Neural cell (in vitro differentiated cells): Measurements from ENCODE around the gene NDOR1.

Experiments used
- EZH2 ChIP-seq: fragments of 200-600, 300-800 bp; shearing (Covaris generic), sonication (generic); IDR thresholded peaks from 2 replicates; pipeline ENCODE4 v1.6.1; 2014; ENCODE audit warnings: antibody characterized with exemption, low read length, borderline replicate concordance, mild to moderate bottlenecking; ENCODE audit not compliant: insufficient read depth, poor library complexity, severe bottlenecking
- POLR2AphosphoS5 ChIP-seq: IDR thresholded peaks from 2 replicates; pipeline ENCODE4 v1.6.1; 2012
- TAF1 ChIP-seq: IDR thresholded peaks from 2 replicates; pipeline ENCODE4 v1.6.1; 2012; ENCODE audit warnings: low read depth
- TF ChIP-seq, protein P1 (sequence below): fragments of 450-650 bp; IDR thresholded peaks from 2 replicates; pipeline ENCODE4 v1.5.1; 2014; ENCODE audit warnings: antibody characterized with exemption, mild to moderate bottlenecking, moderate library complexity; ENCODE audit not compliant: poor library complexity, severe bottlenecking

DNA sequence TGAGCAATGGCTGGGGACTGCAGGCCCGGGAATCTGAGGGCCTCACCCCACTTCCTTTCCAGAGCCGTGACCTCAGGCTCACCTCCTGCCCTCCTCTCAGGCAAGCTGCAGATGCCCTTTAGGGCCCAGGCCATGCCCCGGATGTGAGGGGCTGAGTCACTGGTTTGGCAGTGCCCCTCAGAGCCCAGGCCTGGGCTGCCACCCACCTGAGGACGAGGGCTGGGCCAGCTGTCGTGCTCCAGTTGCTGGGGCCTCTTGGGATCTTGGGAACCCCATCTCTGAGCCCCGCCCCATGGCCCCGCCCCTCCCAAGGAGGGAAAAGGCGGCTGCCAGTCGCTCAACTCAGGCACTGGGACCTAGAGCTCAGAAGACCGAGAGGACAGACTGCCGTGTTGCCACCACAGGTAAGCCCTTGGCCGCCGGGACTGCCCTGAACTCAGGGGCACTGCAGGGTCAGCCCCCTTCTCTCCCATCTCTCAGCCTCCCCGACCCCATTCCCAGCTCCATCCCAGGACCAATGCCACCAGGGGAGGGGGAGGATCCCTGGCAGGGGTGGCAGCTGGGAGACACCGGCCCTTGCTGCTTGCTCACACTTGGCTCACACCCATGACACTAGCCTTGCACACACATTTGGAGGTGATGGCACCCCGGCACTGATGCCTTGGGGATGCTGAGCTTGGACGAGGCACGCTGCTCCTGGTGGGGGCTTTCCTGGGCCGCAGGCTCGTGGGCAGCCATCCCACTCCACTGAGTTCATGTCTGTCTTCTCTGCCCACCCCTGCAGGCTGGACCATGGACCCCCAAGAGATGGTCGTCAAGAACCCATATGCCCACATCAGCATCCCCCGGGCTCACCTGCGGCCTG lies 19.6 kb downstream of the NDOR1 start, which contains the start of gene CYSRT1:
- TF ChIP-seq EZH2 (no peak), TAF1 (no peak), POLR2AphosphoS5 (no peak)
- TF ChIP-seq, protein P1, sequence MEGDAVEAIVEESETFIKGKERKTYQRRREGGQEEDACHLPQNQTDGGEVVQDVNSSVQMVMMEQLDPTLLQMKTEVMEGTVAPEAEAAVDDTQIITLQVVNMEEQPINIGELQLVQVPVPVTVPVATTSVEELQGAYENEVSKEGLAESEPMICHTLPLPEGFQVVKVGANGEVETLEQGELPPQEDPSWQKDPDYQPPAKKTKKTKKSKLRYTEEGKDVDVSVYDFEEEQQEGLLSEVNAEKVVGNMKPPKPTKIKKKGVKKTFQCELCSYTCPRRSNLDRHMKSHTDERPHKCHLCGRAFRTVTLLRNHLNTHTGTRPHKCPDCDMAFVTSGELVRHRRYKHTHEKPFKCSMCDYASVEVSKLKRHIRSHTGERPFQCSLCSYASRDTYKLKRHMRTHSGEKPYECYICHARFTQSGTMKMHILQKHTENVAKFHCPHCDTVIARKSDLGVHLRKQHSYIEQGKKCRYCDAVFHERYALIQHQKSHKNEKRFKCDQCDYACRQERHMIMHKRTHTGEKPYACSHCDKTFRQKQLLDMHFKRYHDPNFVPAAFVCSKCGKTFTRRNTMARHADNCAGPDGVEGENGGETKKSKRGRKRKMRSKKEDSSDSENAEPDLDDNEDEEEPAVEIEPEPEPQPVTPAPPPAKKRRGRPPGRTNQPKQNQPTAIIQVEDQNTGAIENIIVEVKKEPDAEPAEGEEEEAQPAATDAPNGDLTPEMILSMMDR = no peak
